ENCODE measurements around the gene FNDC5. TPM values are rescaled to one million over a fixed set of nuclear protein-coding genes. Genes with fewer than 3 reads are reported as not detected.

The FNDC5 gene
- total and polyA plus RNA-seq, 9 of the 15 experiments (the other 6 are each of a cell fraction or from before 2014, with no cell fraction given), result 0.06 to 2.1 (median 0.22) TPM

DNA sequence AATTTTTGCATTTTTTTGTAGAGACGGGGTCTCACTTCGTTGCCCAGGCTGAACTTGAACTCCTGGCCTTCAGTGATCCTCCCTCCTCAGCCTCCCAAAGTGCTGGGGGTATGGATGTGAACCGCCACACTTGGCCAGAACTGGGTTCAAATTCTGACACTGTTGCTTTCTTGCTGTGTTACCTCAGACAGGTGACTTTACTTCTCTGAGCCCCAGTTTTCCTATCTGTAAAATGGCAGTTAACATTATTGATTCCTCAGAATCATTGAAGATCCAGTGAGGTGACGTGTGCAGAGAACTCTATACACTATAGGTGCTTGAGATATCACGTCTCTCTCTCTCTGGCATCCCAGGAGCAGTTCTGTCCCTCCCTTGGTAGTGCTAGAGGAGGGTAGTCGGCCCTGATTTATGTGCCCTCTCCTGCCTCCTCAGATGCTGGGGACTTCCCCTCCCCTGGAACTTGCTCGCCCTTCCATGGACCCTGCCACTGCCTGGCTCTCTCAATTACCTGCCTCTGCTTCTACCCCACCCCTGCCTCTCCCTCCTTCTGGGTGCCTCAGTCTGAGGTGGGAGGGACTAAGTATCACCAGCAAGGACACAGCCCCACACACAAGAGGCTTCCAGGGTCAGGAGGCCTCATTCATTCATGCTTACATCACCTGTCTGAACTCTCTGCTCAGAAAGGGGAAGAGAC lies 12.8 kb upstream of the FNDC5 start:
- FAIRE-seq, result no peak
- CTCF ChIA-PET (ENCODE audit: low intra/inter-chr PET ratio), result interaction anchor here (0.6 kb wide), 1 partner anchor 742 kb away, joined by 3 read pairs; no protein-coding TSS in a partner anchor
- POLR2A ChIA-PET, result no interaction called here

More for the DNA sequence above, 12.8 kb upstream of the FNDC5 start:
- no peak overlapping the region for H3K4me3 ChIP-seq
- BruUV-seq (replicated peaks), result no TSS peak
- intact Hi-C loops (cut with micrococcal nuclease), result no loop called here
- TF ChIP-seq KDM1A (IDR thresholded peaks at IDR 0.05) (peak; percentile 50 to 64; a peak in 3 of 4 replicates), PML (IDR thresholded peaks at IDR 0.05; ENCODE audit: low read length) (no peak), RCOR1 (IDR thresholded peaks at IDR 0.05; ENCODE audit: borderline replicate concordance in 1 of 2, low read depth in 2 of 2, low read length in 2 of 2) (peak in 1 of 2 experiments; percentile 20; a peak in 1 of 4 replicates), ZFP36 (IDR thresholded peaks at IDR 0.05; ENCODE audit: low read depth, low read length, partially characterized antibody) (peak; percentile 57), BCOR (IDR thresholded peaks at IDR 0.05) (peak; percentile 69), ZNF23 (CRISPR knock-in tag; IDR thresholded peaks at IDR 0.05) (no peak), RBM25 (IDR thresholded peaks at IDR 0.05; ENCODE audit: low read depth, low read length, severe bottlenecking) (peak; percentile 75), ADNP (tag; IDR thresholded peaks at IDR 0.05) (0 out of 2 replicates have a peak, but pooled peaks have one; percentile 22)
- H3K27me3 ChIP-seq (ENCODE audit: control insufficient read depth in 2 of 2, insufficient read depth in 2 of 2, low read length in 2 of 2), result peaks cover 11 to 50% of the 10 kb centered on the region in 2 experiments
- H3K4me1 ChIP-seq (replicated peaks in 1 of 2; ENCODE audit: control insufficient read depth in 2 of 2, insufficient read depth in 2 of 2, low read length in 2 of 2), result peaks cover 0 to 25% of the 10 kb centered on the region in 2 experiments; a peak in 3 of 5 replicates
- H3K9me1 ChIP-seq (ENCODE audit: control insufficient read depth, insufficient read depth, low read length), result no peaks in the 10 kb centered on the region
- DNase-seq (ENCODE audit: extremely low read depth in 1 of 4, low spot score in 3 of 4) (no peak), ATAC-seq (0 out of 3 replicates have a peak, but pooled peaks have one; percentile 5)
- WGBS (ENCODE audit: insufficient coverage, low coverage, missing lambda C conversion rate), result 2% methylated on average over 7 of the region's 7 CpGs
- no peak overlapping the region for H3K27ac ChIP-seq (ENCODE audit: extremely low read depth, low read depth, low read length)
- H4K20me1 ChIP-seq (replicated peaks; ENCODE audit: control insufficient read depth, insufficient read depth, low read length), result peaks cover 35% of the 10 kb centered on the region
- H3K9ac ChIP-seq (ENCODE audit: insufficient read depth in 1 of 2, low read depth in 2 of 2, low read length in 2 of 2), result no peak overlapping the region
- no peaks in the 10 kb centered on the region for H3K79me2 ChIP-seq (ENCODE audit: control insufficient read depth, insufficient read depth, low read length)
- H3K36me3 ChIP-seq (ENCODE audit: control insufficient read depth, insufficient read depth, low read length), result no peaks in the 10 kb centered on the region
- no peak overlapping the region for H2AFZ ChIP-seq (ENCODE audit: low read depth, low read length)
- in situ Hi-C loops (cut with MboI), result loop anchor here (25.0 kb wide), 1 partner anchor 729 kb away; no protein-coding TSS in a partner anchor
- no peaks in the 10 kb centered on the region for H3K9me3 ChIP-seq (replicated peaks; ENCODE audit: control insufficient read depth, insufficient read depth, low read depth, low read length)
- no peak overlapping the region for H3K4me2 ChIP-seq (ENCODE audit: insufficient read depth, low read length)

All from K562 (cell line).